Hematopoietic multipotent progenitor cell treated with erythropoietin and hydrocortisone succinate and interleukin-3 and kit ligand, for 6 days (in vitro differentiated cells): ENCODE measurements around the gene RFFL.
"Not testable (repeated sequence)": the region's sequence is repeated elsewhere in the genome, so short reads cannot be mapped to it uniquely, and the experiment has no call there.

Source experiments
- DNase-seq: peaks from one replicate; pipeline ENCODE4 v3.0.0-alpha.2; 2015

The RFFL gene

DNA sequence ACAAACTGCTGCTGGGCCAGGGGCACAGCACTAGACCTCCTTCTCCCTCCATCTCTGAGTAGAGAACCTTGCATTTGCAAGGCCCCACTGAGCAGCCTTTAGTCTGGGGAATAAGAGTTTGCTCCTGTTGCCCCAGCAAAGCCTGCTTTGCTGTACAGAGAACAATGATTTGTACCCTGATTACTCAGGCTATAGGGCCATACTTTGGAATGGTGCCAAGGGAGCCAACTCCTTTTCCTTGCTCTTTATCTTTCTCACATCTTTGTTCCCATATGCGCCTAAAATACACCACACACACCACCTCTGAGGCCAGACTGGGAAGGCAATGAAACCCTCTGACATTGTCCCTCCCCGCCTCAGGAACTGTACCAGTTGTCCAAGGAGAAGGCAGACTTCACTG is 62.0 kb downstream of the RFFL start:
- DNase-seq, result peak; percentile 15

DNA sequence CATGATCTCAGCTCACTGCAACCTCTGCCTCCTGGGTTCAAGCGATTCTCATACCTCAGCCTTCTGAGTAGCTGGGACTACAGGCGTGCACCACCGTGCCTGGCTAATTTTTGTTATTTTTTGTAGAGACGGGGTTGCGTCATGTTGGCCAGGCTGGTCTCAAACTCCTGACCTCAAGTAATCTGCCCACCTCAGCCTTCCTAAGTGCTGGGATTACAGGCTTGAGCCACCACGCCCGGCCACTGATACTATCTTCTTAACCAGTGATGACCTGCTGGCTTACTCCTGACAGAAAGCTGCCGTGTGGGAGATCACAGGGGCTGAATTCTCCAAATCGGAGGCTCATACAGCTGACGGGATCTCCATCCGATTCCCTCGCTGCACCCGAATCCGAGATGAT is 62.5 kb downstream of the RFFL start:
- DNase-seq, result not testable (repeated sequence)

DNA sequence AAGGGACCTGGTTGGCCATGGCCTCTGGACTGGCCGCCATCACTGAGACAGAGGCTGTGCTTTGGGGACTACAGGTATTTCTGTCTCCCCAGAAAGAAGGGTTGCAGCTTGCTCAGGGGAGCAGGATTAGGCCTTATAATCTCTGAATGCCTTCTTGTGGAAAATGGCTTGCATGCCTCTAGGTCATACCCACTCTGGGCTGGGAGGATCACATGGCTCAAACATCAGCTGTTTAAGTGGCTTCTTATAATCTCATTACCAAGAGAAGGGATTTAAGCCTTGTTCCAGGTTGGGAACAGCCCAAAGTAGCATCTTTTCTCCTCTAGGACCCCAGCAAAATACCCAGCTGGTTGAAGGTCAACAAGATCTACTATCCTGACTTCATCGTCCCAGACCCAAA is 64.1 kb downstream of the RFFL start:
- no peak for DNase-seq

DNA sequence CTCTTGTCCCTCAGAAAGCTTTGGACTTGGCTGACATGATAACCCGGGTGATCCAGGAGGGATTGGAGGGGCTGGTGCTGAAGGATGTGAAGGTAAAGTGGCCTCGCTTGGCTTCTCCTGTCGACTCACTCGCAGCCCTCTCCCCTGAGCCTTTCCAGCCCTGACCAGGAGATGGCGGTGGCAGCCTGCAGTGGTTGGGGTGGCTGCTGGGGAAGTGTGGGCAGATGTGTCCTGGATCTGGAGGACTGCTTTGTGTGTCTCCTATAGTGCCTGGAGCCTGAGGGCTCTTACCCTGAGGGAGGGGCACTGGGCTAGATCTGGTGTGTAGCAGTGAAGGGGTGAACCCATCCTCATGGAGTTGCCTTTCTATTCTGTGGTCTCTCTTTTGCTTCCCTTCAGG is 65.3 kb downstream of the RFFL start:
- peak; percentile 86 for DNase-seq

DNA sequence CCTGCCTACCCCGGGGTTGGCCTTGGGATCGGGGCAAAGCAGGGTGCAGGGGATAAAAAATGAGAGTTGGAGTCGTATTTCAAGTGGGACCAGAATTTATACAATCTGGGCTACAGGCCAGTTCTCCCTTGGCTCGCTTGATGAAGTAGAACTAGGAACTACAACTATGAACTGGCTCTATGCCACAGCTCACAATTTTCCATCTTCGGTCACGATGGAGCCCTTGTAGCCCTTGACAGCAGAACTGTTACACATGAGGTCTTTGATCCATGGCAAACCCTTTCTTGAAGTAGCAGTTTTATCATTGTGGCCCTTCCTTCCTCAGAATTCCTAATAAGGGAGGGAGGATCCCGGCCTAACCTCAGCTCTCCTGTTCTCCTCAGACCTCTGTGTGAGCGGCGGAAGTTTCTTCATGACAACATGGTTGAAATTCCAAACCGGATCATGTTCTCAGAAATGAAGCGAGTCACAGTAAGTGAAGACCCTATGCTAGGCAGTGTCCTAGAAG is 66.1 kb downstream of the RFFL start:
- DNase-seq, result no peak

DNA sequence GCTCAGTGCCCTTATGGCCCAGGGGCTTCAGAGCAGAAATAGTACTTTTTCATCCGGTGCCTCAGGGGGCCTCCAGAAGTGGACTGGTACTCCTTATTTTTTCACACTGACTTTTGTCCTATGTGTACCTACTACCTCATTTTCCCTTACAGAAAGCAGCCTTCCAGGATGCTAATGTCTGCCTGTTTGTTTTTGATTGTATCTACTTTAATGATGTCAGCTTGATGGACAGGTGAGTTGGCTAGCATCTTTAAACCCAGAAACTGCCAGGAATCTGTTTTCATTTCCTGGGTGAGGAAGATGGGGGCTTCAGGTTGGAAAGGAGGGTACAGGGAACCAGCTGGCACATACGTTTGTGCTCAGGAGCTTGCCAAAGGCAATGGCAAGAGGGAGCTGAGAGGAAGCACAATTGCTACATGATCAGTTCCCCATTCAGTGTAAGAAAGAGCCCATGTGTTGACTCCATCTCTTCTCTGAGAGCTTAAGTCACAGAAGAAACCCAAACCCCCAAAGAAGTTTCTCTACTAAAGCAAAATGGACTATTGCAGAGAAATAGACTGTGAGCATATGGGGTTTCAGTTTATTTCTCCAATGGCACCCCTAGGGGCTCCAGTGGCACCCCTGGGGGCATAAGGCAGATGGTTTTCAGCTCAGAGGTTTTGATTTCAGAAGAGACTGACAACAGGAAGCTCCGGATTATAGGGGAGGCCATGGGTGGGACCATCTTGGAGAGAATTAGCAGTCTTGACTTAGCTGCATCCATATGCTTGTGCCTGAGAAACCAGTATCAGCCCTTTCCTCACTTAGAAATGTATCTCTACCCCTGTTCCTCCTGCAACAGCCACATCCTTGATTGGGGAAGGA is 66.9 kb downstream of the RFFL start:
- DNase-seq, result no peak

DNA sequence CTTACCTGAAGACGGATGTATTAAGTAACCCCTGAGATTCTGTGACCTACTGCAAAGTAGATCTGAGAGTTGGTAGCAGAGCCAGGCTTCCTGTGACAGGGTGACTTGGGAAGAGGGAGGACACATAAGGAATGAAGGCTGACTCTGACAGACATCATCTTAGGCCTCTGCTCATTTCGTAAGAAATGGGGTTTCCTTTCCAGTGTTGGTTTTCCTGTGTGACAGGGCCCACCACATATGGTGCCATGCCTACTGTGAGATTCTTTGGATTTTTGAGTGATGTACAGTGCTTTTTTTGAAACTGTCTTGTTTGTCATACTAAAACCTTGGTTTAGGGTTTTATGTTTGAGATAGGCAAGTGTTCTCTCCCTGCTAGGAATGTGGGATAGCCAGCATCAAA is 70.5 kb downstream of the RFFL start:
- no peak for DNase-seq

DNA sequence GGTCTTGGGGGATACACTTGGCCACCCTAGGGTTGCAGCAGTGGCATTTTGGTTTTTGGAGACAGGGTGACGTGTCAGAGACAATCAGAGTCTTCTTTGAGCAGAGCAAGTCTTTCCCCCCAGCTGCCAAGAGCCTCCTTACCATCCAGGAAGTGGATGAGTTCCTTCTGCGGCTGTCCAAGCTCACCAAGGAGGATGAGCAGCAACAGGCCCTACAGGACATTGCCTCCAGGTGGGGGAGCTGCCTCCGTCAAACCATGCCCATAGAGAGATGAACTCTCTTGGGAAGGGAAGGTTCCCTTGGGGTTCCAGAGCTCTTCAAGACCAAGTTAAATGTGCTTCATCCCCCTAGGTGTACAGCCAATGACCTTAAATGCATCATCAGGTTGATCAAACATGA is 71.9 kb downstream of the RFFL start:
- DNase-seq, result no peak

DNA sequence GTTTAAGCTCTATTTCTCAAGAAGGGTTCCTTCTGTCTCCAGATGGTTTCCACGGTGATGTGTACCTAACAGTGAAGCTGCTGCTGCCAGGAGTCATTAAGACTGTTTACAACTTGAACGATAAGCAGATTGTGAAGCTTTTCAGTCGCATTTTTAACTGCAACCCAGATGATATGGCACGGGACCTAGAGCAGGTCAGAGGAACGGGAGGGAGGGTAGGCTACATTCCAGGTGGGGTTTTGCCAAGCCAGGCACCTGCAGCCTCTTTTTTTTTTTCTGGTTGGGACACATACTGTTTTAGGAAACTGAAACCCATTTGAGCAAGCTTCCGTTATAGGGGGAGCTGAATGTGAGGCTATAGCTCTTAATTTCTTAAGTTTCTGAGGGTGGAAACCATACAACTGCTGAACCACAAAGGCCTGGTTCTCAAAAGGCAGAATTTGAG is 72.6 kb downstream of the RFFL start:
- peak; percentile 69 for DNase-seq

DNA sequence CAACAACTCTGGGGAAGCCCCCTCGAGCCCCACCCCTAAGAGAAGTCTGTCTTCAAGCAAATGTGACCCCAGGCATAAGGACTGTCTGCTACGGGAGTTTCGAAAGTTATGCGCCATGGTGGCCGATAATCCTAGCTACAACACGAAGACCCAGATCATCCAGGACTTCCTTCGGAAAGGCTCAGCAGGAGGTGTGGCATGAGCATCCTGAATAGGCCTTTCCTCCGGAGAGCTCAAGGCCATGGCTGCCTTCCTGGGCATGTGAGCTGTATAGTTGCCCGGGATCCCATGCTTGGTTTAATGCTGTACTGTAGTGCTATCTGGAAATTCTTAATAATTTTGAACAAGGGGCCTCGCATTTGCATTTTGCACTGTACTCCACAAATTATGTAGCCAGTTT is 74.0 kb downstream of the RFFL start:
- DNase-seq, result no peak

DNA sequence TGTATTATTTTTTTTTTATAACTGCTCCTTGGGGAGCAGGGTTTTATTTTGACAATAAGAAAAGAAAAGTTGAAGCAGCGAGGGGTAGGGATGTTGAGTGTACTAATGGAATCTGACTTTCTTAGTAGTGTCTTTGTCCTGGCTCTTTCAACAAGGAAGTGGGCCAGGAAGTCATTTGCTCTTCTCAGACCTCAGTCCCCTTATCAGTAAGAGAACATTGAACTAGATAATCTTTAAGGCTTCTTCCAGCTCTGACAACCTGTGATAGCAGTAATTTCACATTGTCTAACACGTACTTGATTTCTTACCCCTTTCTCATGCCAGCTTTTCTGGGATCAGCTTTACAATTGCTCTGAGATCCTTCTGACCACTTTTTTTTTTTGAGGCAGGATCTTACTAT is 74.9 kb downstream of the RFFL start:
- peak; percentile 78 for DNase-seq

DNA sequence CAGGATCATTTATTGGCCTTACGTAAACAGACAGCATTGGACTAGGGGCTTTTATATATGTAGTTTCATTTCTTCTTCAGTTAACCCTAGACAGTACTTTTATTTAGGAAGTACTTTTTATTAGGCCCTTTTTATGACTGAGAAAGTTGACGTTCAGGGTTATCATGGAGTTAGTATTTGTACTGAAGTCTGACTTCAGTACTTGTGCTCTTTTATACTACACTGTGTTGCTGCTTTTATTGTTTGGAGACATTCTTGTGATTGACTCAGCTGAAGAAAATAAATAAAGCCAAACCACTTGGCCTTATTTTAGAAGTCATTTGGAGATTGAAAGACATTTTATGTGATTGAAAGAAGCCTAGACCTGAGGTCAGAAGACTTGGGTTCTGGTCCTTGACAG is 76.3 kb downstream of the RFFL start:
- no peak for DNase-seq

DNA sequence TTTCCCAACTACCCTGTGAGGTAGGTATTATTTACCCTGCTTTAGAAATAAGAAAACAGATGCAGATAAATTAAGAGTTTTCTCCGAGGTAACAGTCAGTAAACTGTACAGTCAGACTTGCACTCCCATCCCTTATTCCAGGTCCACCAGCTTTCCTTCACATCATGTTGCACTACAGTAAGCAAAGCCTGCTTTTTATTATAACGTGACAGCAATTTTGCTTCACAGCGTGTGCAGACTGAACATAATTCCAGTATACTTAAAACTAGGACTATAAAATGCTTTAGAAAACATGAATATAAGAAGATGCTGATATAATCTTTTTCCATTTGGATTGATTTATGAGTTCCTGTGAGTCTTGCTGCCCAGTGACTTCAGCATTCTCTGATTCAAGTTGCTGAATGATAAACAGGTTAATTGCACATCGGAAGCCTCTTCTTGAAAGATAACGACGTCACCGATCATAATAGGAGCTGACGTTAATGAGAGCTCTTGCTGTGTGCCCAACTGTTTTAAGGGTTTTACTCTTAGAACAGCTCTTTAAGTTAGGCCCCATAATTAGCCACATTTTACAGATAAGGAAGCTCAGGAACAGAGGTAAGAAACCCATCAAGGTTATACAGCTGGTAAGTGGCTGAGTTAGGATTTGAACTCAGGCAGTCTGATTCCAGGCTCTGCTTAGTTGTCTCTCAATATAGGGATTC is 81.8 kb downstream of the RFFL start:
- peak; percentile 87 for DNase-seq

DNA sequence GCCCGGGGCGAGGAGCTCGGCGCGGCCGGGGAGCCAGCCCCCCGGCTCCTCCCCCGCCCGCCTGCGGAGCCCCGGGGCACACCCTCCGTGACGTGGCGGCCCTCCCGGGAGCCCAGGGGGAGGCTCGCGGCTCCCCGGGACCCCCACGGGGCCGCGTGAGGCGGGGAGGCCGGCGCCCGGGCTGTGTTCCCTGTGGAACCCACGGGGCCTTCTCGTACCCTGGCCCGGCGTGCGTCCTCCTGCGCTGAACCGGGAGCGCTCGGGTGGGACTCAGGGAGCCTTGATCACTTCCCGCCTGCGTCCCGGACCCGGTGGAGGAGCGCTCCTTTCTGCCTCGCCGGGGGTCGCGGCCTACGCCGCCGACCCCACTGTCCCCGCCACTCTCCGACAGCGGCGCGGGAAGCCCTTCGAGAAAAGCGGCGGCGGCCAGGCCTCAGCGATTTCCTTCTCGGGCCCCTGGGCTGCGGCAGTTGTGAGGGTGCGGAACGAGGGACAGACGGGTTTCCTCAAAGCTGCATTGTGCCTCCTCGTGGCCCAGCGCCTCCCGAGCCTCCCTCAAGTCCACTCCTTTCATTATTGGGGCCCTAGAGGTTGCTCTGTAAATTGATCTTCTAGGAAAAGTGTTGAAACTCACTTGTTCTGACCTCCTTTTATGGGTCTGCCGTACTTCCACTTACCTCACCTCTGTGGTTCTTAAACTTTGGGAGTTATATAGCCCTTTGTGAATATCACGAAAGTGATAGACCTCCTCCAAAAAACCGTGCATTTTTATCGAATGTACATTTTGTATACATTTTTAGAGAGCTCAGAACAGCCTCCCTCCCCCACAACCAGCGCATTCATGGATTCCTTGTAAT is 82.6 kb downstream of the RFFL start:
- DNase-seq, result peak; percentile 91

DNA sequence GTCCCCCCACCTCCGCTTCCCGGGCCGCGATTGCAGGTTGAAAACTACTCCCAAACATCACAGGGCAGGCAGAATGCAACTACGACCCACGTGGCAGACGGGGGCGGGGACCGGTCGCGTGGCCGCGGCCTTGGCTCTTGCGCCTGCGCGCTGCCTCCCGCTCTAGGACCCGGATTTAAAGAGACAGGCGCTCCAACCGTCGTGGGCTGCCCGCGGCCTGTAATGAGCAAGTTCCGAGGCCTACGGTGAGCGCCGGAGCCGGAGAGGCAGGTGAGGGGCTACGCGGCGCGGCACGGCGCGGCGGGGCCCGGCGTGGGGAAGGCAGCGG is 83.2 kb downstream of the RFFL start, which contains the start of gene LIG3:
TSS of gene LIG3 (plus strand) at position 160 of the 328 bp plus-strand sequence. CDS start 2,494 bp downstream, outside the sequence.
- DNase-seq, result peak; percentile 96

DNA sequence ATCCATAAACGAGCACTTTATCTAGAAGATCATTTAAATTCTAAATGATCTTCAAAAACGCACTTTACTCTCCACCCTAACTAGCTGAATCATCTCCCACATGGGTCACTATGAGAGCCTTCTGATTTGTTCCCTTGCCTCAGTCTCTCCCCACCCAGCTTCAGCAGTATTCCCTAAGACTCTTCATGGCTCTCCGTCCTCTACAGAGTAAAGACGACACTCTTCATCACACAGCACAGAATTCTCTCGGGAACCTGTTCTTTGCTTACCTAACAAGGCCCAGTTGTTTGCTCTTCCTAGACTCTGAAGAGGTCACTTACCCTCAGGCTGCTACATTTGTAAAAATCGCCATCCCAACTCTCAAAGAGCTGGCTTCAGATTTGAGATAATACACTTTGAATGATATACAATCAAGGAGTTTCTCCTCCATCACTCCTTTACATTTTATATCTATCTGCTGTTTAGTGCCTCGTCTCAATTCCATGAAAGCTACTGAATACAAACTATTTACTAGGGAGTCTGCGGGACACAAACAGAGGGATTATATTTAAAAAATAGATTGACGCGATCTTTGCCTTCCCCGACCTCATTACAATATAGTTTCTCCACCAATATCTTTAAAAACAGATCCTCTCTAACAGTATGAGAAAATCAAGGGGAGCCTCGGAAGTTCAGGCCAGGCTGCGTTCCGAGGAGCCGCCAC is 83.7 kb downstream of the RFFL start:
- DNase-seq, result peak; percentile 24

DNA sequence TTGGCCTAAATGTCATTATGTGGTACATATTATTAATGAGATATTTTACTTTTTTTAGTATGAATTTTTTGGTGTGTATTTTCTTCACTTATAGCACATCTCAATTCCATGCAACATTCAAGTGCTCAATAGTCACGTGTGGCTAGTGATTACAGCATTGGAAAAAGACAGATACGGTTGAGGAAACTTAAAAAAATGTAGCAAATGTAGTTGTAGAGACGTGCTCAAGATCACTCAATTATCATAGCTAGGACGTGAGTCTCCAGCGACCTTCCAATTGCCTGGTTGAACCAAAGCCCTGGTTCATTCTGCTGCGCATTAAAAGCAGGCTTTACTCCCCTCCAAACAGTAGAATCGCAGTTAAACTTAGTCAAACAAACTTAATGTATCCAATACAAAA is 84.4 kb downstream of the RFFL start:
- no peak for DNase-seq

DNA sequence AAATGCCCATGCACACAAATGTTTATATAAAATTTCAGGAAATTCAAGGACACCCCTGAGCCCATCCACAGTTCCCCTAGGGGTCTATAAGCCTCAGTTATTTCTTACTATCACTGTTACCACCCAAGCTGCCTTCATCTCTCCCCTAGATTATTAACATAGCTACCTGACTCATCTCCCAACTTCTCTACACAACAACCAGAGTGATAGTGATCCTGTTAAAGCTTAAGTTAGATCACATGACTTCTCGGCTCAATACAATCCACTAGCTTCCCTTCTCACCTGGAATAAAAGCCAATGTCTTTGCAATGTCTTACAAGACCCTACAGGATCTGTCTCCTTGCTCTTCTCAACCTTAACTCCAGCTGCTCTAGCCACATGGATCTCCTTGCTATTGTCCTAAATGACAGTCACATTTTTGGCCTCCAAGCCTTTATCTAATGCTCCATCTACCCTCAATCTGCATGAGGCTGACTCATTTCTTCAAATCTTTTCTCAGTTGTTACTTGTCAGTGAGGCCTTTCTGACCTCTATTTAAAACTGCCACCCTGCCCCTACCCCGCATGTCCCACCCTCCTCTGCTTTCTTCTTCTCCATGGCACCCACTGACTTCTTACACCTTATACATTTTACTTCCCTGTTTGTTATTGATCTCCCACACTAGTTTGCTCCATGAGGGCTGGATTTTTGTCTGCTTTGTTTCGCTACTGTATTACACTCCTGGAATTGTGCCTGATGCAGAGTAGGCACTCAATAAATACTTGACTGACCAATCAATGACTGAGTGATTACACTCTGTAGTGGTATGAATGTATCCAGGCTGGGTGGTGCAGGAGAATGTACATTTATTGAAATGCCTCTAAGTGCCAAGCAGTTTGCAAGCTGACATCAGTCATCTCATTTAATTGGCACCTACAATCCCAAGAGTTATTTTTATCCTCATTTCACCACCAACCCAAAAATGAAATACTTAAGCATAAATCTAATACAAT is 88.4 kb downstream of the RFFL start:
- DNase-seq, result no peak

DNA sequence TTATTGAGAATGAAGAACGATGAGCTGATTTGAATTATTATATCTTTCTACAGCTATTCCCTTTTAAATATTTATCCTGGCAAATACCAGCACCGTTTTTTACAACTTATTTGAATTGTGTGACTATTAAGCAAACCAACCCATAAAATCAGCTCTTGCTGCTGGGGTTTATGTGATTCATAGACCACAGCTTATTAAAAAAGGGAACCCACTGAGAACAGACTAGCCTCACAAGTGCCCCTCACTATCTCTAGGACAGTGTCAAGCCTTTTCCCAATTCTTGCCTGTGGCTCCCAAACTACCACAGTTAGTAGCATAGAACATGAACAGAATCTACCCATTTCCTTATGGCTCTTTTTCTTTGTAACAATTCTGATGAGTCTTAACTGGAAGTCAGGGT is 89.3 kb downstream of the RFFL start:
- DNase-seq, result no peak

DNA sequence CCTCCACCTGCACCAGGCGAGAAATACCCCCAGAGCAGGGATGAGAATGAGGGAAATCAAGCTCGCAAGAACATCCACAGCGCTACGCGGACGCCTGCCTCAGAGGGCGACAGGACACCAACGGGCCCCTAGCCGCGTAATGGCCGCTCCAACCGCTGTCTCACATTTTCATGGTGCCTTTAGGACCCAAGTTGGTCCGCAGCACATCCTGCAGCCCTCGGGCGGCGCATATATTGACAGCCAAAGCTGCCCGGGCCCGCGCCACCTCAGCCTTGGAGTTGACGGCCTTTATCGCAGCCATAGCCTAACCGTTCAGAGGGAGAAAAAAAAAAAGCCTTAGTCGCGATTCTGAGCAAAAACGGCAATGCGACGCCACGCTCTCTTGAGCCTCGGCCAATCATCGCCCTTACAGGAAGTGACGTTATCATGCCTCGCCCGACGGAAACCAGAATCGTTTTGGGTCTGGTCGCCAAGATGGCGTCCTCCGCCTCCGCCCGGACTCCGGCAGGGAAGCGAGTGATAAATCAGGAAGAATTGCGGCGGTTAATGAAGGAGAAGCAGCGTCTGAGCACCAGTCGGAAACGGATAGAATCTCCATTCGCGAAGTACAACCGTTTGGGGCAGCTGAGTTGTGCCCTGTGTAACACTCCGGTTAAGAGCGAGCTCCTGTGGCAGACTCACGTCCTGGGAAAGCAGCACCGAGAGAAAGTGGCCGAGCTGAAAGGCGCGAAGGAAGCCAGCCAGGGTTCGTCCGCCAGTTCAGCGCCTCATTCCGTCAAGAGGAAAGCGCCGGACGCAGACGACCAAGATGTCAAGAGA is 102.2 kb downstream of the RFFL start, which contains the start of the genes CCT6B and ZNF830:
TSS of gene CCT6B (minus strand) at position 368 of the 819 bp plus-strand sequence. CDS start at position 301, 67 bp downstream.
TSS of gene ZNF830 (plus strand) at position 448 of the 819 bp plus-strand sequence. CDS start at position 475, 27 bp downstream.
- DNase-seq, result peak; percentile 99
